Vagina (tissue), 2 donors: ENCODE data around the gene CIB2.

Experiments used
- POLR2A ChIP-seq, 2 donors: fragments of 450-650 bp; IDR thresholded peaks; one replicate each; pipeline ENCODE4 v1.6.1; 2017; ENCODE audit warnings: antibody characterized with exemption in 2 of 2, mild to moderate bottlenecking in 2 of 2, moderate library complexity in 2 of 2
- POLR2AphosphoS5 ChIP-seq, 2 donors: sonication (generic); formaldehyde crosslinking; IDR thresholded peaks; one replicate each; pipeline ENCODE4 v1.9.0; 2017; ENCODE audit warnings: antibody characterized with exemption in 2 of 2, mild to moderate bottlenecking in 2 of 2, low read depth in 1 of 2; ENCODE audit not compliant: insufficient read depth in 1 of 2
- TF ChIP-seq, protein P1 (sequence below), 3 experiments: fragments of 450-650 bp in 2 of 3; fragments of 200-600 bp in 1 of 3; sonication (generic) in 1 of 3; IDR thresholded peaks; one replicate each; pipeline ENCODE4 v1.5.1; 2017 to 2019; ENCODE audit warnings: antibody characterized with exemption in 3 of 3, mild to moderate bottlenecking in 2 of 3, moderate library complexity in 2 of 3

DNA sequence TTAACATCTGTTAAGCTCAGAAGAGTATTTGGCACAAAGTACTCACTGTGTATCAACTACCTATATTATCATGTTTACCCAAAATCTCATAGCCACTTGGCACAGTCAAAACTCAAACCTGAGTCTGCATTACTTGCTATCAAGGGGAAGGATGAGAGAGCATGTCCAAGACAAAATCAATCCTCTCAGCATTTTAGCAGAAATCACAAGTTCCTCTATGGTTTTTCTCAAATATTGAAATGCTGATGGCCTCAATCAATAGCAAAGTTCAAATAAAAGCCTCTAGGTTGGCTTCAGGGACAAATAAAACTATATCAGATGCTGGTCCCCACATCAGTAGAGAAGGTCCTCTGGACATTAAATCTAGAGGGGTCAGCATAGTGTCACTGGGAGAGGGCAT is 68.0 kb downstream of the CIB2 start:
- TF ChIP-seq, protein P1, sequence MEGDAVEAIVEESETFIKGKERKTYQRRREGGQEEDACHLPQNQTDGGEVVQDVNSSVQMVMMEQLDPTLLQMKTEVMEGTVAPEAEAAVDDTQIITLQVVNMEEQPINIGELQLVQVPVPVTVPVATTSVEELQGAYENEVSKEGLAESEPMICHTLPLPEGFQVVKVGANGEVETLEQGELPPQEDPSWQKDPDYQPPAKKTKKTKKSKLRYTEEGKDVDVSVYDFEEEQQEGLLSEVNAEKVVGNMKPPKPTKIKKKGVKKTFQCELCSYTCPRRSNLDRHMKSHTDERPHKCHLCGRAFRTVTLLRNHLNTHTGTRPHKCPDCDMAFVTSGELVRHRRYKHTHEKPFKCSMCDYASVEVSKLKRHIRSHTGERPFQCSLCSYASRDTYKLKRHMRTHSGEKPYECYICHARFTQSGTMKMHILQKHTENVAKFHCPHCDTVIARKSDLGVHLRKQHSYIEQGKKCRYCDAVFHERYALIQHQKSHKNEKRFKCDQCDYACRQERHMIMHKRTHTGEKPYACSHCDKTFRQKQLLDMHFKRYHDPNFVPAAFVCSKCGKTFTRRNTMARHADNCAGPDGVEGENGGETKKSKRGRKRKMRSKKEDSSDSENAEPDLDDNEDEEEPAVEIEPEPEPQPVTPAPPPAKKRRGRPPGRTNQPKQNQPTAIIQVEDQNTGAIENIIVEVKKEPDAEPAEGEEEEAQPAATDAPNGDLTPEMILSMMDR (IDR thresholded peaks at IDR 0.05) = no peak
- TF ChIP-seq POLR2AphosphoS5 (IDR thresholded peaks at IDR 0.05; ENCODE audit: insufficient read depth in 1 of 2, low read depth in 1 of 2) = no peak
- no peak for TF ChIP-seq POLR2A (IDR thresholded peaks at IDR 0.05)
